Mammary epithelial cell (primary cell): ENCODE results near the gene RAD51B.

Source experiments
- EZH2 ChIP-seq: IDR thresholded peaks from 2 replicates; pipeline ENCODE4 v1.6.1; 2012; ENCODE audit warnings: low read length, inconsistent platforms, borderline replicate concordance
- TF ChIP-seq, protein P1 (sequence below), 2 donors: IDR thresholded peaks in 1 of 2; conservative IDR thresholded peaks in 1 of 2; 2 replicates each; pipeline ENCODE4 v1.5.1; 2011 to 2012; ENCODE audit warnings: inconsistent platforms in 2 of 2, low read length in 2 of 2, mild to moderate bottlenecking in 2 of 2, control low read depth in 1 of 2, low read depth in 1 of 2; ENCODE audit not compliant: insufficient read depth in 1 of 2; ENCODE audit errors: extremely low read depth in 1 of 2

DNA sequence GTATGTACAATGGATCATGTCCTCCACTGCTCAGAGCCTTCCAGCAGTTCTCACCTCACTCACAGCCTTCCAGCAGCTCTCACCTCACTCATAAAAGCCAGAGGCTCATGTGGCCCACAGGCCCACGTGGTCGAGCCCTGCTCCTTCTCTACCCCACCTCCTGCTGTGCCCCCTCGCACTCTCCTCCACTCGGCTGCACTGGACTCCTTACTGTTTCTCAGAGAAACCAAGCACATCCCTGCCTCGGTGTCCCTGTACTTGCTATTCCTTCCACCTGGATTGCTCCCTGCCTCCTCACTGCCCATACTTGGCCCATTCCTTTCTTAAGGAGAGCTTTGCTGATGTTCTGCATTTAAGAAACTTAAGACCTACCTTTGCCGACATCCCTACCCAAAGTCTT is 753.5 kb downstream of the RAD51B start:
- TF ChIP-seq EZH2, result no peak
- TF ChIP-seq, protein P1, sequence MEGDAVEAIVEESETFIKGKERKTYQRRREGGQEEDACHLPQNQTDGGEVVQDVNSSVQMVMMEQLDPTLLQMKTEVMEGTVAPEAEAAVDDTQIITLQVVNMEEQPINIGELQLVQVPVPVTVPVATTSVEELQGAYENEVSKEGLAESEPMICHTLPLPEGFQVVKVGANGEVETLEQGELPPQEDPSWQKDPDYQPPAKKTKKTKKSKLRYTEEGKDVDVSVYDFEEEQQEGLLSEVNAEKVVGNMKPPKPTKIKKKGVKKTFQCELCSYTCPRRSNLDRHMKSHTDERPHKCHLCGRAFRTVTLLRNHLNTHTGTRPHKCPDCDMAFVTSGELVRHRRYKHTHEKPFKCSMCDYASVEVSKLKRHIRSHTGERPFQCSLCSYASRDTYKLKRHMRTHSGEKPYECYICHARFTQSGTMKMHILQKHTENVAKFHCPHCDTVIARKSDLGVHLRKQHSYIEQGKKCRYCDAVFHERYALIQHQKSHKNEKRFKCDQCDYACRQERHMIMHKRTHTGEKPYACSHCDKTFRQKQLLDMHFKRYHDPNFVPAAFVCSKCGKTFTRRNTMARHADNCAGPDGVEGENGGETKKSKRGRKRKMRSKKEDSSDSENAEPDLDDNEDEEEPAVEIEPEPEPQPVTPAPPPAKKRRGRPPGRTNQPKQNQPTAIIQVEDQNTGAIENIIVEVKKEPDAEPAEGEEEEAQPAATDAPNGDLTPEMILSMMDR (conservative IDR thresholded peaks at IDR 0.05 in 1 of 2, IDR thresholded peaks at IDR 0.05 in 1 of 2; ENCODE audit: extremely low read depth in 1 of 2, insufficient read depth in 1 of 2, low read depth in 1 of 2, low read length in 2 of 2), result no peak
